ENCODE data around the gene TAS2R10. TPM values are rescaled to one million over a fixed set of nuclear protein-coding genes. Genes with fewer than 3 reads are reported as not detected.

The TAS2R10 gene
- total RNA-seq, 1 experiment from 2014 or later = 2.2 TPM

DNA sequence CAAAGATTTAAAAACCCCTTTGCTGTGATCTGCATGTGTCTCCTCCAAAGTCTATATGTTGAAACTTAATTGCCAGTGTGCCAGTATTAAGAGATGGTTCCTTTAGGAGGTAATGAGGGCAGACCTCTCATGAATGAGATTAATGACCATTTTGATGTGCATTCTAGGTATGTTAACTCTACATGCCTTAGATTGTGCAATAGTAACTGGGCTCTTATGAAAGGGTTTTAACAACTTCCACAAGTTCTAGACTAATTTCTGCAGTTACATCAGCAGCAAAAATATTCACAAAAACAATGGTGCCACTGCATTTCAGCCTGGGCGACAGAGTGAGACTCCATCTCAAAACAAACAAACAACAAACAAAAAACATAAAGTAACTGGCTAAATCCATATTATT is 3.8 kb upstream of the TAS2R10 start:
- H3K27me3 ChIP-seq (ENCODE audit: insufficient read depth, low read depth) = no peaks in the 10 kb centered on the region
- no peaks in the 10 kb centered on the region for H3K9me2 ChIP-seq (ENCODE audit: insufficient read depth)
- ChIA-PET POLR2A (ENCODE audit: unreplicated experiment) (no interaction called here), CTCF (no interaction called here)
- no peaks in the 10 kb centered on the region for H3K79me2 ChIP-seq (ENCODE audit: low read depth)
- no peaks in the 10 kb centered on the region for H3K9me3 ChIP-seq (ENCODE audit: insufficient read depth, low read depth)
- H4K20me1 ChIP-seq (ENCODE audit: insufficient read depth) = no peaks in the 10 kb centered on the region
- H2AFZ ChIP-seq = no peak overlapping the region
- no TSS peak for BruUV-seq (replicated peaks)
- H3K27ac ChIP-seq = no peak overlapping the region
- H3K4me3 ChIP-seq = no peak overlapping the region
- H3K36me3 ChIP-seq (ENCODE audit: low read depth) = no peaks in the 10 kb centered on the region
- no peak for DNase-seq
- no peaks in the 10 kb centered on the region for H3K4me1 ChIP-seq (replicated peaks; ENCODE audit: insufficient read depth)
- intact Hi-C loops (cut with micrococcal nuclease; ENCODE audit: unreplicated experiment) = no loop called here
- H3K4me2 ChIP-seq = no peak overlapping the region
- TF ChIP-seq EZH2 (IDR thresholded peaks at IDR 0.05; ENCODE audit: low read depth) = no peak
- TF ChIP-seq, protein P1, sequence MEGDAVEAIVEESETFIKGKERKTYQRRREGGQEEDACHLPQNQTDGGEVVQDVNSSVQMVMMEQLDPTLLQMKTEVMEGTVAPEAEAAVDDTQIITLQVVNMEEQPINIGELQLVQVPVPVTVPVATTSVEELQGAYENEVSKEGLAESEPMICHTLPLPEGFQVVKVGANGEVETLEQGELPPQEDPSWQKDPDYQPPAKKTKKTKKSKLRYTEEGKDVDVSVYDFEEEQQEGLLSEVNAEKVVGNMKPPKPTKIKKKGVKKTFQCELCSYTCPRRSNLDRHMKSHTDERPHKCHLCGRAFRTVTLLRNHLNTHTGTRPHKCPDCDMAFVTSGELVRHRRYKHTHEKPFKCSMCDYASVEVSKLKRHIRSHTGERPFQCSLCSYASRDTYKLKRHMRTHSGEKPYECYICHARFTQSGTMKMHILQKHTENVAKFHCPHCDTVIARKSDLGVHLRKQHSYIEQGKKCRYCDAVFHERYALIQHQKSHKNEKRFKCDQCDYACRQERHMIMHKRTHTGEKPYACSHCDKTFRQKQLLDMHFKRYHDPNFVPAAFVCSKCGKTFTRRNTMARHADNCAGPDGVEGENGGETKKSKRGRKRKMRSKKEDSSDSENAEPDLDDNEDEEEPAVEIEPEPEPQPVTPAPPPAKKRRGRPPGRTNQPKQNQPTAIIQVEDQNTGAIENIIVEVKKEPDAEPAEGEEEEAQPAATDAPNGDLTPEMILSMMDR (conservative IDR thresholded peaks at IDR 0.05) = no peak
- no peaks in the 10 kb centered on the region for H3F3A ChIP-seq (ENCODE audit: insufficient read depth, low read depth)

DNA sequence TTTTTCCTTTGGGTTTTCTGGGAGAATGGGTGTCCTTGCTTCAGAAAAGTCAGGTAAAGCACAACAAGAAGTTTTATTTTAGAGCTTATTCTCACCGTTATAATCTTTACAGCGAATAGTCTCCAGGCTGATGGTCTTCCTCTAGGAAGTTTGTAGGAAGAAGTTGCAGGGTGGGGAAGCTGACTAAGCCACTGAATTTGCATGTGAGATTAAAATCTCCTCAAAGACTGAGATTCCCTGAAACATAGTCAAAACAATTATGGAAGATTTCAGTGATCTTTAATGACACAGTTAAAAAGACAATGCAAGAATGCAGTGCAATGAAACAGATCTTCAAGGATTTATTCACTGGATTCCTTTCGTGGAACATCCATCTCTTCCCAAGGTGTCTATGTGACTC is 1.2 kb downstream of the TAS2R10 start:
- Histone ChIP-seq H3K27me3 (ENCODE audit: insufficient read depth, low read depth) (no peaks in the 10 kb centered on the region), H3K79me2 (ENCODE audit: low read depth) (no peaks in the 10 kb centered on the region), H2AFZ (no peak overlapping the region), H3K36me3 (ENCODE audit: low read depth) (no peaks in the 10 kb centered on the region), H3K4me2 (no peak overlapping the region), H3K4me1 (replicated peaks; ENCODE audit: insufficient read depth) (no peaks in the 10 kb centered on the region), H3K27ac (no peak overlapping the region), H3K9me2 (ENCODE audit: insufficient read depth) (0 out of 2 replicates have a peak, but pooled peaks cover 5% of the 10 kb centered on the region), H3K9me3 (ENCODE audit: insufficient read depth, low read depth) (no peaks in the 10 kb centered on the region), H4K20me1 (ENCODE audit: insufficient read depth) (no peaks in the 10 kb centered on the region), H3F3A (ENCODE audit: insufficient read depth, low read depth) (no peaks in the 10 kb centered on the region), H3K4me3 (no peak overlapping the region)
- no TSS peak for BruUV-seq (replicated peaks)
- DNase-seq = no peak
- TF ChIP-seq EZH2 (IDR thresholded peaks at IDR 0.05; ENCODE audit: low read depth) = no peak
- TF ChIP-seq, protein P1 (conservative IDR thresholded peaks at IDR 0.05) = no peak
- intact Hi-C loops (cut with micrococcal nuclease; ENCODE audit: unreplicated experiment) = no loop called here
- CTCF ChIA-PET = no interaction called here
- POLR2A ChIA-PET (ENCODE audit: unreplicated experiment) = no interaction called here

DNA sequence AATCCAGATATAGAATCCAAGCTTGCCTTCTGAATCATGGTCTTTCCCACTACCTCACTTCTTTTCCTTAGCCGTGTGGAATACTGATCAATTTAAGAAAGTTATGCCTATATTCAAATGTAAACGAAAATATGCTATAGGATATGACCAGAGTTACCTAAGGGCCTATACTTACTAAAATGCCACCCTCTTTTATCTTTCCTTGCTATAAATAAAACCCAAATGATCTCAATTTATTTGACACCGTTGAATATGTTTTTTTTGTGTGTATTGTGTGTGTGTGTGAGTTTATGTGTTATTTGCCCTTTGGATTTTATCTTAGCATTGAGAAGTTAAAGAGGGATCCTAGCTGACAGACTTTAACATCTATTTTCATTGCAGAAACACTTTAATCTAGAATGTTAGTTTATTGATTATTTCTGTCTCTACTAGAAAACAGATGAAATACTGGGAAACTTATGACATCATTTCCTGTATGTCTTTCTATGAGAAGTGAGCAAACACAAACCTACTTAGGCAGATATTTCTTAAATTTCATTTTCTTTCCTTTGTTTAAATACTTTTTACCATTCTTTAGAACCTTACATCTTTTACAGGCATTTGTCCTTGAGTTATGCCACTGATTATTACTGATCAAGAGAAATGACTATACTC is 14.1 kb downstream of the TAS2R10 start:
- Histone ChIP-seq H3K4me2 (no peak overlapping the region), H3K27me3 (ENCODE audit: insufficient read depth, low read depth) (no peaks in the 10 kb centered on the region), H3K9me2 (ENCODE audit: insufficient read depth) (peaks cover 3% of the 10 kb centered on the region; the same call in 1 of the 2 replicates), H3K79me2 (ENCODE audit: low read depth) (no peaks in the 10 kb centered on the region), H3K4me1 (replicated peaks; ENCODE audit: insufficient read depth) (no peaks in the 10 kb centered on the region), H3F3A (ENCODE audit: insufficient read depth, low read depth) (no peaks in the 10 kb centered on the region), H3K27ac (no peak overlapping the region), H3K4me3 (no peak overlapping the region), H3K9me3 (ENCODE audit: insufficient read depth, low read depth) (peaks cover 5% of the 10 kb centered on the region; the same call in 1 of the 2 replicates), H3K36me3 (ENCODE audit: low read depth) (no peaks in the 10 kb centered on the region), H2AFZ (no peak overlapping the region), H4K20me1 (ENCODE audit: insufficient read depth) (no peaks in the 10 kb centered on the region)
- no peak for DNase-seq
- CTCF ChIA-PET = no interaction called here
- no peak for TF ChIP-seq EZH2 (IDR thresholded peaks at IDR 0.05; ENCODE audit: low read depth)
- TF ChIP-seq, protein P1 (conservative IDR thresholded peaks at IDR 0.05) = no peak
- POLR2A ChIA-PET (ENCODE audit: unreplicated experiment) = no interaction called here
- BruUV-seq (replicated peaks) = no TSS peak
- intact Hi-C loops (cut with micrococcal nuclease; ENCODE audit: unreplicated experiment) = no loop called here

Measured in PC-9 (cell line).